Caco-2 (cell line): ENCODE results near the gene ANKMY1. TPM values are rescaled to one million over a fixed set of nuclear protein-coding genes. Genes with fewer than 3 reads are reported as not detected.

Experiments used
- BruUV-seq: library from RNA; stranded (reverse); fragments of 400-500 nt; replicated peaks from 2 replicates; lab custom pipeline; 2021; lab: Mats Ljungman, UMichigan
- CTCF ChIA-PET: fragments of 300-600 bp; sonication (Branson Sonifier 250); formaldehyde crosslinking; loops from one replicate; lab custom pipeline; 2022; ENCODE audit warnings: antibody characterized with exemption; lab: Charles Lee
- POLR2A ChIA-PET: fragments of 300-600 bp; sonication (Branson Sonifier 250); formaldehyde crosslinking; loops from one replicate; lab custom pipeline; 2022; ENCODE audit warnings: antibody characterized with exemption; lab: Charles Lee
- DNase-seq, 2 experiments: peaks; one replicate each; pipeline versions ENCODE4 v3.0.0 to v3.0.0-alpha.2; 2020 to 2022
- H3K27me3 ChIP-seq: replicated peaks from 2 replicates; pipeline ENCODE4 v1.6.0; 2011; ENCODE audit warnings: low read length; ENCODE audit not compliant: control insufficient read depth, insufficient read depth
- H3K36me3 ChIP-seq: 2 replicates; pipeline ENCODE4 v1.5.1; 2011; ENCODE audit warnings: low read length; ENCODE audit not compliant: control insufficient read depth, insufficient read depth
- H3K4me1 ChIP-seq: fragments of 250-450 bp; sonication (Bioruptor Pico); 2 replicates; pipeline ENCODE4 v1.5.1; 2020; ENCODE audit warnings: mild to moderate bottlenecking
- H3K4me3 ChIP-seq: 2 replicates; pipeline ENCODE4 v1.5.1; 2011; ENCODE audit warnings: low read depth, mild to moderate bottlenecking, control low read depth, low read length
- H3K9me3 ChIP-seq: fragments of 250-450 bp; sonication (Bioruptor Pico); 2 replicates; pipeline ENCODE4 v1.5.1; 2020; ENCODE audit warnings: mild to moderate bottlenecking, moderate library complexity
- H3K27ac Mint-ChIP-seq: one replicate; pipeline ENCODE4 v1.8.0; 2022; ENCODE audit warnings: mixed read lengths; ENCODE audit not compliant: unreplicated experiment
- H3K27me3 Mint-ChIP-seq: one replicate; pipeline ENCODE4 v1.8.0; 2022; ENCODE audit warnings: mixed read lengths; ENCODE audit not compliant: insufficient read depth, unreplicated experiment
- H3K36me3 Mint-ChIP-seq: one replicate; pipeline ENCODE4 v1.8.0; 2022; ENCODE audit warnings: mild to moderate bottlenecking, mixed read lengths; ENCODE audit not compliant: insufficient read depth, unreplicated experiment
- H3K4me1 Mint-ChIP-seq: one replicate; pipeline ENCODE4 v1.8.0; 2022; ENCODE audit warnings: low read depth, mixed read lengths; ENCODE audit not compliant: unreplicated experiment
- H3K4me3 Mint-ChIP-seq: one replicate; pipeline ENCODE4 v1.8.0; 2022; ENCODE audit warnings: mild to moderate bottlenecking, moderate library complexity, mixed read lengths; ENCODE audit not compliant: unreplicated experiment
- H3K9me3 Mint-ChIP-seq: one replicate; pipeline ENCODE4 v1.8.0; 2022; ENCODE audit warnings: mixed read lengths; ENCODE audit not compliant: unreplicated experiment
- CTCF ChIP-seq, 2 experiments: fragments of 200-600 bp in 1 of 2; IDR thresholded peaks; 1 replicate in 1 of 2; 2 replicates in 1 of 2; pipeline versions ENCODE4 v1.5.1 to v1.8.0; 2011 to 2022; ENCODE audit warnings: antibody characterized with exemption in 1 of 2, control low read depth in 1 of 2, inconsistent platforms in 1 of 2, low read depth in 1 of 2, low read length in 1 of 2, mild to moderate bottlenecking in 1 of 2, moderate library complexity in 1 of 2; ENCODE audit not compliant: insufficient read depth in 1 of 2, severe bottlenecking in 1 of 2, unreplicated experiment in 1 of 2
- intact Hi-C: fragments of 100-400 bp; cut with micrococcal nuclease; formaldehyde crosslinking; loops from one replicate; pipeline ENCODE4 v1.10.0; 2022; ENCODE audit not compliant: unreplicated experiment
- total RNA-seq: library from RNA; stranded (reverse); gene quantifications from 2 replicates; pipeline ENCODE4 v1.2.3, GENCODE V29; 2022

ANKMY1 gene
- total RNA-seq, 1 experiment from 2014 or later: 12.2 TPM

GRCh38 chr2:240567872-240568677, 10.3 kb upstream of the ANKMY1 start, which contains the start of gene RNPEPL1:
Gene RNPEPL1 (plus strand): TSS chr2:240568484. CDS start chr2:240568587, 103 bp downstream.
- TF ChIP-seq CTCF (IDR thresholded peaks at IDR 0.05; ENCODE audit: insufficient read depth in 1 of 2, low read depth in 1 of 2, low read length in 1 of 2, severe bottlenecking in 1 of 2, unreplicated experiment in 1 of 2): no peak
- Histone ChIP-seq H3K27me3 (no peaks in the 10 kb centered on the region), H3K36me3 (no peaks in the 10 kb centered on the region), H3K4me3 (peak within 1 kb of the TSS; percentile 68), H3K4me1 (peaks cover 26% of the 10 kb centered on the region), H3K9me3 (no peaks in the 10 kb centered on the region)
- CTCF ChIA-PET: interaction anchor here (2.8 kb wide), 1 partner anchor 18 kb away, joined by 25 read pairs; the partner anchor contains the start of gene CAPN10
- intact Hi-C loops: no loop called here
- Mint-ChIP-seq H3K36me3 (peaks cover 15% of the 10 kb centered on the region), H3K27me3 (no peaks in the 10 kb centered on the region), H3K27ac (no peak within 1 kb of the TSS), H3K4me1 (peaks cover 16% of the 10 kb centered on the region), H3K4me3 (peak within 1 kb of the TSS; percentile 83), H3K9me3 (no peaks in the 10 kb centered on the region)
- peak; percentile 35 to 55 for DNase-seq
- no TSS peak for BruUV-seq
- POLR2A ChIA-PET: interaction anchor here (1.3 kb wide), 1 partner anchor 18 kb away, joined by 6 read pairs; the partner anchor contains the start of gene CAPN10

- Histone ChIP-seq H3K27me3 (no peaks in the 10 kb centered on the region), H3K36me3 (no peaks in the 10 kb centered on the region), H3K4me1 (peaks cover 26% of the 10 kb centered on the region), H3K9me3 (no peaks in the 10 kb centered on the region), H3K4me3 (peak overlapping the region; percentile 68)
- intact Hi-C loops: no loop called here
- Mint-ChIP-seq H3K27me3 (no peaks in the 10 kb centered on the region), H3K36me3 (peaks cover 17% of the 10 kb centered on the region), H3K27ac (no peak overlapping the region), H3K9me3 (no peaks in the 10 kb centered on the region), H3K4me3 (peak overlapping the region; percentile 83), H3K4me1 (peaks cover 16% of the 10 kb centered on the region)
- CTCF ChIA-PET: interaction anchor here (1.8 to 2.8 kb wide), 4 partner anchors 12 to 53 kb away, joined by 7 to 25 read pairs (median 8); partner anchors contain the start of gene CAPN10
- peak in 1 of 2 experiments; percentile 26 for DNase-seq
- POLR2A ChIA-PET: interaction anchor here (1.8 kb wide), 1 partner anchor 19 kb away, joined by 14 read pairs; the partner anchor contains the start of gene CAPN10
- TF ChIP-seq CTCF (IDR thresholded peaks at IDR 0.05; ENCODE audit: insufficient read depth in 1 of 2, low read depth in 1 of 2, low read length in 1 of 2, severe bottlenecking in 1 of 2, unreplicated experiment in 1 of 2): no peak
- BruUV-seq: no TSS peak
Observed at GRCh38 chr2:240567137-240567871, 9.5 kb upstream of the ANKMY1 start.
